ENCODE measurements around the gene ARHGAP9. TPM values are rescaled to one million over a fixed set of nuclear protein-coding genes. Genes with fewer than 3 reads are reported as not detected.

The ARHGAP9 gene
- total RNA-seq, 1 donor from 2014 or later = 5.9 TPM

GRCh38 chr12:57476993-57477709, 2.5 kb downstream of the ARHGAP9 start:
- intact Hi-C loops (cut with DNase I) = no loop called here
- no peak for DNase-seq (ENCODE audit: low spot score)

GRCh38 chr12:57476162-57476992, 3.3 kb downstream of the ARHGAP9 start:
- no peak for DNase-seq (ENCODE audit: low spot score)
- intact Hi-C loops (cut with DNase I) = no loop called here

- DNase-seq (ENCODE audit: low spot score) = no peak
- intact Hi-C loops (cut with DNase I) = no loop called here
These were observed 4.2 kb downstream of the ARHGAP9 start for GRCh38 chr12:57475271-57476161.

DNA sequence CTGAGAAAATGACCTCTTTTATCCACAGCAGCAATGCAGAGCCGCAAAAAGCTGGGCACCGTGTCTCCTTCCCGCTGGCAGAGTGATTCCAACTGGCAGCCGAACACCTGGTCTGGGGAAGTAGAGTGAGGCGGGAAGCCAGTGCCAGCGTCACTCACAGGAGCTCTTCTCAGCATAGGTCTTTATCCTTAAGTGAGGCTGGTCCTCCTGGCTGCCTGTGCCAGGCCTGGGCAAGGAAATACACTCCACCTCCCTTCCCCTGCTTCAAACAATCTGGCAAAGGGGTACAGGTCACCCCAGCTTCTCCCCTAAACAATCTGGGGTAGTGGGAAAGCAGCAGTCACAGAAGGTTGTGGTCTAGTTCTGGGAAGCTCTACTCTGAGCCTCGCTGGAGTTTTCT, 4.8 kb downstream of the ARHGAP9 start:
- DNase-seq (ENCODE audit: low spot score) = no peak
- intact Hi-C loops (cut with DNase I) = no loop called here

- DNase-seq (ENCODE audit: low spot score) = no peak
- intact Hi-C loops (cut with DNase I) = no loop called here
These were observed 5.2 kb downstream of the ARHGAP9 start for GRCh38 chr12:57474430-57474829.

GRCh38 chr12:57473886-57474285, 5.8 kb downstream of the ARHGAP9 start:
- intact Hi-C loops (cut with DNase I) = no loop called here
- no peak for DNase-seq (ENCODE audit: low spot score)

DNA sequence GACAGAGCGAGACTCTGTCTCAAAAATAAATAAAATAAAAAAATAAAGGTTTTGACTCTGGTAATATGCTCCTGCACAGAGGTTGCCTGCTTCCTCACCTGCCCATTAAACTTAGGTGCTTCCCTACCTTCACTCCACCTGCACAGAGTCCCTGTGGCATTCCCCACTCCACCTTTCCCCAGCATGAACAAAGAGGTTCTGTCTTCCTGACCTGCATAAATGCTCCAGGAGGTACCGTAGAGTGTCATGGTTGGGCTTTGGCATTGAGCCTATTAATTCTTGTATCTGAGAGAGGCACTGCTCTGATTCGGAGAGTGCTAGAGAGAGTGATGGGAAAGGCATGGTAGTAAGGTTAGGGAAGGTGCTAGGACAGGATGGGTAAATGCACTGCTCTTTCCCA, 6.3 kb downstream of the ARHGAP9 start:
- intact Hi-C loops (cut with DNase I) = no loop called here
- no peak for DNase-seq (ENCODE audit: low spot score)

DNA sequence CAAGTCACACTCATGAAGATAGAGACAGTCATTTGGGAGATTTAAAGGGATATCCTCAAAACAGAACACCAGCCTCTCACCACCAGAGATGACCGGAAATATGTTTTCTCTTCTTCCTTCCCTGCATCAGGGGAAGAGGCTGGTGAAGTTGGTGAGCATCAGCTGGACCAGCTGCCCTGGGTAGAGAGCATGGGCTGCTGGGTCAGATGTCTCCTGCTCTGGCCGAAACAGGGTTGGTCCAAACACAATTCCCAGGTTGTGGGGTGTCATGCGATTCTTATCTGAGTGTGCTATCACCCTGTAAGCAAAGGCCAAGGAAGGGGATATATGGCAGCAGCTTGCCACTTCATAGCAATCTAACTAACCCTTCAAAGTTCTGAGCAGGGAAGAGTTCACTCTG, 7.3 kb downstream of the ARHGAP9 start:
- intact Hi-C loops (cut with DNase I) = no loop called here
- no peak for DNase-seq (ENCODE audit: low spot score)

DNA sequence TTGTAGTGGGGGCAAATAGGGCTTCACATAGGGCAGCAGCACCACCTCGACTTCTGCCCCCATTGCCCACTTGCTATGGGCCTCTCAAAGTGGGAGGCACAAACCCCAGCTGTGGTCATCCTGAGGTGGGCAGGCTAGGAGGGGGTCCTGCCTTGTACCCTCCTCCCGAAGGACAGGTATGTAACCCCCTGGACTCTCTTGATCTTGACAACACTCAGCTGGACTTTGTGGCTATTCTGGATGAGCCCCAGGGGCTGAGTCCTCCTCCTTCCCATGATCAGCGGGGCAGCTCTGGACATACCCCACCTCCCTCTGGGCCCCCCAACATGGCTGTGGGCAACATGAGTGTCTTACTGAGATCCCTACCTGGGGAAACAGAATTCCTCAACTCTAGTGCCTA, 8.0 kb downstream of the ARHGAP9 start:
- DNase-seq (ENCODE audit: low spot score) = no peak

DNA sequence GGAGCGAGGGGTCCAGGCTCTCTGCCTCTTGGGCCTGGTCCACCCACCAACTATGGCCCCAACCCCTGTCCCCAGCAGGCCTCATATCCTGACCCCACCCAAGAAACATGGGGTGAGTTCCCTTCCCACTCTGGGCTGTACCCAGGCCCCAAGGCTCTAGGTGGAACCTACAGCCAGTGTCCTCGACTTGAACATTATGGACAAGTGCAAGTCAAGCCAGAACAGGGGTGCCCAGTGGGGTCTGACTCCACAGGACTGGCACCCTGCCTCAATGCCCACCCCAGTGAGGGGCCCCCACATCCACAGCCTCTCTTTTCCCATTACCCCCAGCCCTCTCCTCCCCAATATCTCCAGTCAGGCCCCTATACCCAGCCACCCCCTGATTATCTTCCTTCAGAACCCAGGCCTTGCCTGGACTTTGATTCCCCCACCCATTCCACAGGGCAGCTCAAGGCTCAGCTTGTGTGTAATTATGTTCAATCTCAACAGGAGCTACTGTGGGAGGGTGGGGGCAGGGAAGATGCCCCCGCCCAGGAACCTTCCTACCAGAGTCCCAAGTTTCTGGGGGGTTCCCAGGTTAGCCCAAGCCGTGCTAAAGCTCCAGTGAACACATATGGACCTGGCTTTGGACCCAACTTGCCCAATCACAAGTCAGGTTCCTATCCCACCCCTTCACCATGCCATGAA, 8.6 kb downstream of the ARHGAP9 start:
- no peak for DNase-seq (ENCODE audit: low spot score)
- intact Hi-C loops (cut with DNase I) = no loop called here

More for the DNA sequence above, 8.0 kb downstream of the ARHGAP9 start:
- intact Hi-C loops (cut with DNase I) = no loop called here

- no peak for DNase-seq (ENCODE audit: low spot score)
- intact Hi-C loops (cut with DNase I) = no loop called here
These were observed 9.2 kb downstream of the ARHGAP9 start for GRCh38 chr12:57470286-57470969.

DNA sequence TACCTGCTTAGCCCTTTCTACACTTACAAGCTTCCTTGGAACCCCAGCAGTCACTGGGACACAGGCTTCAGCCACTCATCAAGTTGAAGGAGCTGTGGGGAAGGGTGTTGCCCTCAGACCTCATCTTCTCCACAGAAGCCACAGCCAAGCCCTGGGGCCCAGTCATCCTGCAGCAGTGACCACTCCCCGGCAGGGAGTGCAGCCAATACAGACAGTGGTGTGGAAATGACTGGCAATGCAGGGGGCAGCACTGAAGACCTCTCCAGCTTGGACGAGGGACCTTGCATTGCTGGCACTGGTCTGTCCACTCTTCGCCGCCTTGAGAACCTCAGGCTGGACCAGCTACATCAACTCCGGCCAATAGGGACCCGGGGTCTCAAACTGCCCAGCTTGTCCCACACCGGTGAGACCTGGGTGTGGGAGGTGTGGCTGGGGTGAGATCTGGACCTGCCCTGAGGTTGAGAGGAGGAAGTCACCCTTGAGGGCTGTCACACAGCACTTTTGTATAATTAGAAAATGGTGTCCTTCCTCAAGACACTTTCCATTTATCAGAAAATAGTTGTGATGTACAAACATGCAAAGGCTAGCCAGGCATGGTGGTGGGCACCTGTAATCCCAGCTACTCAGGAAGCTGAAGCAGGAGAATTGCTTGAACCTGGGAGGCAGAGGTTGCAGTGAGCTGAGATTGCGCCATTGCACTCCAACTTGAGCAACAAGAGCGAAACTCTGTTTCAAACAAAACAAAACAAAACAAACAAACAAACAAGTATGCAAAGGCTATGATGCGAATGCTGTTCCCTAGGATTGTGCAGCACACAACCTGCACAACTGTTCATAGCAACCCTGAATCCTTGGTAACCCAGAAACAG, 10.1 kb downstream of the ARHGAP9 start:
- intact Hi-C loops (cut with DNase I) = no loop called here
- peak; percentile 63 for DNase-seq (ENCODE audit: low spot score)

DNA sequence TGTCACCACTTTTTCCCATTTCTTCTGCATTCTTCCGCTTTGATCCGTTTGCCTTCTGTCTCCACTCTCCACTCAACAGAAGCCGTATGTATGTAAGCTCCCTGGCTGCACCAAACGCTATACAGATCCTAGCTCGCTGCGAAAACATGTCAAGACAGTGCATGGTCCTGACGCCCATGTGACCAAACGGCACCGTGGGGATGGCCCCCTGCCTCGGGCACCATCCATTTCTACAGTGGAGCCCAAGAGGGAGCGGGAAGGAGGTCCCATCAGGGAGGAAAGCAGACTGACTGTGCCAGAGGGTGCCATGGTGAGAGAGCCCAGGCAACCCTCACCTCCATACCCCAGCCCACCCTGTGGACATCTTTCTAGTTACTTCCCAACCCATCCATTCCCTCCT, 11.8 kb downstream of the ARHGAP9 start:
- no peak for DNase-seq (ENCODE audit: low spot score)
- intact Hi-C loops (cut with DNase I) = no loop called here

GRCh38 chr12:57467212-57467874, 12.3 kb downstream of the ARHGAP9 start:
- DNase-seq (ENCODE audit: low spot score) = no peak
- intact Hi-C loops (cut with DNase I) = no loop called here

DNA sequence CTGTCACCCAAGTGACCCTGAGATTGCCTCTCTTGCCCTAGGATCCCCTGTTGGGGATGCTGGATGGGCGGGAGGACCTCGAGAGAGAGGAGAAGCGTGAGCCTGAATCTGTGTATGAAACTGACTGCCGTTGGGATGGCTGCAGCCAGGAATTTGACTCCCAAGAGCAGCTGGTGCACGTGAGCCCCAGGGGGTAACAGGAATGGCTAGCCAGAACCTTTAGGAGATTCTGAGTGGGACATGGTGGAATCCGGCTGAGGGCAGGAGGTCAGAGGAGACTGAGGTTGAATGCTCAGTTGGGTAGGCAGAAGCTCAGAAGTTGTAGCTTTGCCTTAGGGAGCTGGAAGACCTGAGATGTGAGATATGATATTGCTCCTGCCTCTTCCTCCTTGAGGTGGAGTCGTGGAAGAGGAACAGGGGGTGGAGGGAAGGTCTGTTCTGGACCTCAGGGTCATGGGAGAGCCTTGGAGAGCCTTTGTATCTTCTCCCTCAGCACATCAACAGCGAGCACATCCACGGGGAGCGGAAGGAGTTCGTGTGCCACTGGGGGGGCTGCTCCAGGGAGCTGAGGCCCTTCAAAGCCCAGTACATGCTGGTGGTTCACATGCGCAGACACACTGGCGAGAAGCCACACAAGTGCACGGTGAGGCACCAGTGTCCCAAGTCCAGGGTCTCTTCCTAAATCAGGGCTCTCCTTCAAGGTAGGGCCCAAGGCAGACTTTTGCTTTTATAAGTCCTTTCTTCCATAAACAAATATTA, 13.7 kb downstream of the ARHGAP9 start:
- intact Hi-C loops (cut with DNase I) = no loop called here
- DNase-seq (ENCODE audit: low spot score) = no peak

DNA sequence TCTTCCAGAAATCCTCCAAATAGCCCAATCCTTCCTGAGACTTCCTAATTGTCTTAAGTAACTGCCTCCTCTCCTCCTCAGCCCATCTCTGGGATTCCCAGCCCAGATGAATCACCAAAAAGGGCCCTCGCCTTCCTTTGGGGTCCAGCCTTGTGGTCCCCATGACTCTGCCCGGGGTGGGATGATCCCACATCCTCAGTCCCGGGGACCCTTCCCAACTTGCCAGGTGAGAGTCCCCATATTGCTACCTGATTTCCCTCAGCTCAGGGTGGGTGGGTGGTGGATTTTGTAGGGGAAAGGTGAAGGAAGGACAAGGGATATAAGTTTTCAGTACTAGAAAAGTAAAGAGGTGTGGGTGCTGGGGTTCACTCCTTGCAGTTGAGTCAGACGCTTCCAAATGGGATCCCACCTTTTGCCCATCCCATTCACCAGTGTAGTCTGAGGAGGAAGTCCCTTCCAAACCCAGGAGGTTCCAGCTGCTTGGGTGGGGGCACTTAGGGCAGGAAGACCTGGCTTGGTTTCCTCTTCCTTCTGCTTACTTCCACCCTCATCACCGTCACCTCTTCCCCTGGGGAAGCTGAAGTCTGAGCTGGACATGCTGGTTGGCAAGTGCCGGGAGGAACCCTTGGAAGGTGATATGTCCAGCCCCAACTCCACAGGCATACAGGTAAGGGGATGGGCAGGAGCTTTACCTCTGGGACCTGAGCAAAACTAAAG, 14.5 kb downstream of the ARHGAP9 start:
- DNase-seq (ENCODE audit: low spot score) = no peak
- intact Hi-C loops (cut with DNase I) = no loop called here

Data from cardiac septum (tissue), 1 donor.